HL-60 (cell line): Measurements from ENCODE around the gene FOSB.

Source experiments
- CTCF ChIP-seq: IDR thresholded peaks from one replicate; pipeline ENCODE4 v1.5.1; 2011; ENCODE audit warnings: low read length, control low read depth, inconsistent platforms; ENCODE audit not compliant: insufficient read depth
- GABPA ChIP-seq: IDR thresholded peaks from 2 replicates; pipeline ENCODE4 v1.6.1; 2012; ENCODE audit warnings: low read depth
- POLR2AphosphoS5 ChIP-seq: IDR thresholded peaks from 2 replicates; pipeline ENCODE4 v1.6.1; 2012; ENCODE audit warnings: low read depth
- REST ChIP-seq: IDR thresholded peaks from 2 replicates; pipeline ENCODE4 v1.6.1; 2012; ENCODE audit warnings: low read depth; ENCODE audit not compliant: insufficient replicate concordance

GRCh38 chr19:45505996-45506245 is 38.1 kb downstream of the FOSB start:
- TF ChIP-seq CTCF (no peak), GABPA (no peak), POLR2AphosphoS5 (no peak), REST (no peak)
